GM11168 (cell line): Measurements from ENCODE around the gene NSD2.

Experiments
- in situ Hi-C: fragments of 300-500 bp; cut with MboI; formaldehyde crosslinking; loops from one replicate; pipeline ENCODE4 v1.12.0; 2022; ENCODE audit warnings: low sequenced_read_pairs; ENCODE audit not compliant: unreplicated experiment

The NSD2 gene

GRCh38 chr4:1862961-1863296 is 8.3 kb upstream of the NSD2 start:
- in situ Hi-C loops: no loop called here

DNA sequence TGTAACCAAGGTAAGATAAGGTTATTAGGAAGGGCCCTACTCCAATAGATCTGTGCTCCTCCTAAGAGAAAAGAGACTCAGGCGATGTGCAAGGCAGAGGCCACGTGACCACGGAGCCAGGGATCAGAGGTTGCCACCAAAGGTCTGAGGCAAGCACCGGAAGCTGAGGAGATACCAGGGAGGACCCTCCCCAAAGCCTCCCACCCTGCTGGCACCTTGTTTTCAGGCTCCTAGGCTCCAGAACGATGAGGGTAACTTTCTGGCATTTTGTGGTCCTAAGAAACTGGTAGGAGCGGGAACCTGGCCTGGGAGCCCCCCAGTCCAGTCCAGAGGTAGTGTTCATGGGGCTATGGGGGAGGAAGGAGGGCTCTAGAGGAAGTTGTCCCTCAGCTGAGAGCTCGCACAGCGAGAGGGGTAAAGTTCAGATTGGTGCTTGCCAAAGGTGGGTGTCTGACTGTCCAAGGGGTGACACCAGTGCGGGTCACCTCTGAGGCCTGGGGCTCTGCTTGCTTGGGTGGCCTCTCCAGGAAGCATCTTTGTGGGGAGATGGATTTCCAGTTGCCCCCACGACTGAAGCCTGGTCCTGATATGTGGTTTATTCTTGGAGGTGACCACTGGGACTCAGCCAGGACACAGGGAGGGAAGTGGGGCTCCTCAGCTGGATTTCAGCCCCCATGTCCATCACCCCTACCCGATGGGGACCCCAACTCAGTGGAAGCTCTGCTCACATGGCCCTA is 7.7 kb upstream of the NSD2 start:
- in situ Hi-C loops: no loop called here

GRCh38 chr4:1864076-1865008 is 6.9 kb upstream of the NSD2 start:
- in situ Hi-C loops: no loop called here

DNA sequence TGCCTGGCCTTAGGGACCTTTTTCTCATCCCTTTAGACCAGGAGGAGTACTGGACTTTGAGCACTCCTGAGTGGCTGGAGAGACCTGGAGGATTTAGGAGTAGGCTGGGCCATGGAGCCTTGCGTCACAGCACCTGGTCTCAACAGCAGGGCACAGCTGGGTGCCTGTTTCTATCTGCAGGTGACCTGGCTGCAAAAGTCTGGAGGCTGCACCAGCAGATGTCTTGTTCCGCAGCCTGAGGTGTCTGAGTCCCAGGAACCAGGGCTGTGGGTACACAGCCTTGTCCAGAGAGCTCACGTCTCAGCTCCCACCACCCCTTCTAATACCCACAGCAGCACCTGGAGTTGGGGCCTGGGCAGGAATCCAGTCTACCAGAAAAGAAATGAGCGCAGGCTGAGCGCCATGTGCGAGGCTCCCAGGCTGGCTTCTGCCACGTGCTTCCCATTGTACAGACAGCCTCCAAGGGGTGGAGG is 5.0 kb upstream of the NSD2 start:
- in situ Hi-C loops: no loop called here

GRCh38 chr4:1868293-1868692 is 2.9 kb upstream of the NSD2 start:
- in situ Hi-C loops: no loop called here

GRCh38 chr4:1868912-1869311 is 2.3 kb upstream of the NSD2 start:
- in situ Hi-C loops: no loop called here

DNA sequence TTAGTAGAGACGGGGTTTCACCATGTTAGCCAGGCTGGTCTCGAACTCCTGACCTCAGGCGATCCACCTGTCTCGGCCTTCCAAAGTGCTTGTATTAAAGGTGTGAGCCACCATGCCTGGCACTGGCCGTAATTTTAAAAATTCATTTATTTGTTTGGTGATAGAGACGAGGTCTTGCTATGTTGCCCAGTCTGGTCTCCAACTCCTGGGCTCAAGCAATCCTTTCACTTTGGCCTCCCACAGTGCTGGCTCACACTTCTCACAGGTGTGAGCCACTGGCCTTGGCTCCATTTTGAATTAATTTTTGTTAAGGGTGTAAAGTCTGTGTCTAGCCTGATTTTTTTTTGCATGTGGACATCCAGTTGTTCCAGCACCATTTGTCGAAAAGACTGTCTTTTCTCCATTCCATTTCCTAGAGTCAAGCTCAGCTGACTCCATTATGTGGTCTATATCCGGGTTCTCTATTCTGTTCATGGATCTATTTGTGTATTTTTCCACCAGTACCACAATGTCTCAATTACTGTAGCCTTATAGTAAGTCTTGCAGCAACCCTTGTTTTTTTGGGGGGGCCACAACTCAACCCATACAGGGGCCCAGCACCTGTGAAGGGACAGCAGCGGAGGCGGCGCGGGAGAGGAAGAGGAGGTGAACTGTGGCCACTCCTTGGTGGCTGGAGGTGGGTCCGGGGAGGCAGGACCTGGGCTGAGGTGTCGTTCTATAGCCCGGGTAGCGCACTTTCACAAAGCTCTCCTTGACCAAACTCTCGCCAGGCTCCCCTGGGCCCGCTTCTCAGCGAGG is 1.5 kb upstream of the NSD2 start:
- in situ Hi-C loops: no loop called here

GRCh38 chr4:1870328-1870577 is 940 bp upstream of the NSD2 start:
- in situ Hi-C loops: no loop called here

DNA sequence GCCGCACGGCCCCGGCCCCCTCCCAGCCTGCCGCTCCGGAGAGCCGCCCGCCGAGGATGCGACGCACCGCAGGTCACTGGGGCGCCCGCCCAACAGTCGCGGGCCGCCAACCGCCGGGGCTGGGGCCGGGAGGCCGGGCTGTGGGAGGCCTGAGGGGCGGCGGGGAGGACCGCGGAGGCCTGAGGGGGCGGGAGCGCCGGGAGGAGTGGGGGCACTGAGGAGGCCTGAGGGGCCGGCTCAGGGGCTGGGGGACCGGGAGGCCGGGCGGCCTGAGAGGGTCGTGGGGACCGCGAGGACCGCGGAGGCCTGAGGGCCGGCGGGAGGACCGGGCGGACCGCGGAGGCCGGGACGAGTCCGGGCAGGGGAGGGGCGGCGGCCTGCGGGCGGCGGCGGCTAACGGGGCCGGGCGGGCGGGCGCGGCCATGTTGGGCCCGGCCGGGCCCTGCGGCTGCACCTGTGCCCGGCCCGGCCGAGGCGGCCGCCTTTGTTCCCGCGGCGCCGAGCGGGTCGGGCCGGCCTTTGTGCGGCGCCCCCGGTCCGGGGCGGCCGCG is 353 bp downstream of the NSD2 start:
- in situ Hi-C loops: no loop called here

GRCh38 chr4:1872870-1873269 is 1.7 kb downstream of the NSD2 start:
- in situ Hi-C loops: no loop called here

GRCh38 chr4:1873291-1873690 is 2.1 kb downstream of the NSD2 start:
- in situ Hi-C loops: no loop called here

DNA sequence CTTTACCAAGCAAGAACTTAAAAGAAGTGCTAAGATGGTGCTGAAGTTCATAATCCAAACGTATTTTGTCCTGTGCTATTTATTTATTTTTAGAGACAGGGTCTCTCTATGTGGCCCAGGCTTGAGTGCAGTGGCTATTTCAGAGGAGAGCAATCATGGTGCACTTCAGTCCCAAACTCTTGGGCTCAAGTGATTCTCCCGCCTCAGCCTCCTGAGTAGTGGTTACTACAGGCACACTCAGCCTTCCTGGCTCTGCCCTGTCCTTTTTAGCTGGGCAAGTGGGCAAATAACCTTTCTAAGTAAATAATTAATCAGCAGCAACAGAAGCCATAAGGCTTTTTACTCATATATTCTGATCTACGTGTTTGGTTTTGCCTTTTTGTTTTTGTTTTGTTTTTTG is 2.6 kb downstream of the NSD2 start:
- in situ Hi-C loops: no loop called here

DNA sequence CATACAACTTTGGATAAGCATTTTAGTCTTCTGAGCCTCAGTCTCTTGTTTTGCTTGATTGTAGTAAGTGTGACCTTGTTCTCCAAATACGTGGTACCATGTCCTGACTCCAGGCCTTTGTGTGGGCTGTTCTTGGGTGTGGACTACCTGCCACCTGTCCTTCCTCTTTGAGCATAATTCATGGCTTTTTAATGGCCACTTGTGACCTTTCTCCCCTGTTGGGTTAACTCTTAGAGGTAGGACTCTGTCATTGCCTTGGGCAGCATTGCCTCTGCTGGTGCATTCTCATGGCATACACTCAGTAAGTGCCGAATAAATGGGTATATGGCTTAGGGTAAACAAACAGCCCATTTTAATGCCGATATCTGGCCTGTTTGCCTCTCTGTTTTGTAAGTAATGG is 3.0 kb downstream of the NSD2 start:
- in situ Hi-C loops: no loop called here

GRCh38 chr4:1879485-1879884 is 8.3 kb downstream of the NSD2 start:
- in situ Hi-C loops: no loop called here

DNA sequence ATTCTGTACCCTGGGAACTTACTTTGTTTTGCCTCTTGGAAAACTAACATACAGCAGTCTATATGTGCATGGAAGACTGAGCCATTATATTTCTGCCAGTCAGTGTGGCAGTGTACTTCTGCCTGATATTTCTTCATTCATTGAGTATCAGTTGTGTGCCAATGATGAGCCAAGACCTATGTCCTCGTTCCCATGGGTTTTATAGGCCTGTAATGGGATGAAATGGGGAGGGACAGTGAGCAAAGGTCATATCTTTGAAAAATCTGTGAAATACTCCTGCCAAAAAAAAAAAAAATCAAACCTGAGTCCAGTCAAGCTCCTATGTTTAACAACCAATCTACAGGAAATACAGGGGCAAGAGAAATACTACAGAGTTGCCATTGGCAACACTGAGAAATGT is 9.1 kb downstream of the NSD2 start:
- in situ Hi-C loops: no loop called here

DNA sequence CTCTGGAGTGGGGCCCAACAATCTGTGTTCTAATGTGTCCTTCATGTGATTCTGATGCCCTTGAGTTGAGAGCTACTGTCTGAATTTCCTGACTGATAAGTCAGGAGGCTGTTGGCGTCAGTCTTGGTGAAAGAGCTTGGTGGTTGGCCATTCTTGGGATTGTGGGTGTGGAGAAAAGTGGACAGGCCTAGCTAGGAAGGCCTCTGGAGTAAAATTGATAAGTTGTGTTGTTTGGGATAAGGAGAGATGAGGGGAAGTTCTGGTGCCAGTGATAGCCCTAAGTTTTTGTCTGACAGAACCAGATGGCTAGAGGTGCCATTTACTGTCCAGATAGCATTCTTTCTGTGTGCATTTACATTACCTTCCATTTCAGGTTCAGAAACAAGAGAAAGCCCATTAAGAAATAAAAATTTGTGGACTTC is 11.7 kb downstream of the NSD2 start:
- in situ Hi-C loops: no loop called here

DNA sequence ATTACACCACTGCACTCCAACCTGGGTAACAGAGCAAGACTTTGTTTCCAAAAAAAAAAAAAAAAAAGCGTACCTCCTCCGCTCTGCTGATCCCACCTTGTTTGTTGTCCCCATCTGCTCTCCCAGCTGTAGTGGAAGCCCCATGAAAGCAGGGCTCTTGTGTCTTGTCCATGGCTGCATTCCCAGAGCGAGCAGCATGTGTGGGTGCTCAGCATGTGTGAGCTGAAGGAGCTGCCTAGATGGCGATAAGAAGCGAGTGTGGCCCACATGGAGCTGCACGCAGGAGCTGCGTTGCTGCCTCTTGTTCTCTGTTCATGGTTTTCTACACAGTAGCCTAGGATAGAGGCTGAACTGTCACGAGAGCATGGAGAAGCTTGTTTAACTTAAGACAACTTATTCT is 12.4 kb downstream of the NSD2 start:
- in situ Hi-C loops: no loop called here

GRCh38 chr4:1885414-1885813 is 14.2 kb downstream of the NSD2 start:
- in situ Hi-C loops: no loop called here

- in situ Hi-C loops: no loop called here
Measured at GRCh38 chr4:1887052-1887451, 15.9 kb downstream of the NSD2 start.

DNA sequence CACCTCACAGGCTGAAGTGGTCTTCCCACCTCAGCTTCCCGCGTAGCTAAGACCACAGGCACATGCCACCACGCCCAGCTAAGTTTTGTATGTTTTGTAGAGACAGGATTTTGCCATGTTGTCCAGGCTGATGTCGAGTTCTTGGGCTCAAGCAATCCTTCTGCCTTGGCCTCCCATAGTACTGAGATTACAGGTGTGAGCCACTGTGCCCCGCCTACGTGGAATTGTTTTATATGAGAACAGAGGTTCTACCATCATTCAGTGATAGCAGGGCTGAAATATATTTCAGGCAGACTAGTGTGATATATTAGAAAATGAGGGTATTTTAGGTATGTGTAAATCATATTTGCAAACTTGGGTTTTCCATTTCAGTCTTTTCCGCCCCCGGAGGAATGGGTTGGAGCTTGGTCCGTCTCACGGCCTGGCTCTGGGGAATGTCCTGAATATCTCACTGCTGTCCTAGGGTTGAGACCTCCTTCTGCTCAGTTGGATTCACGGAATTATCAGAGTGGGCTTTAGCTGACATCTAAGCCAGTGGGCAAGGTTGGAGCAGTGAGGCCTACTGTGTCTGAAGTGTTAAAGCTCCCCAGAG is 19.9 kb downstream of the NSD2 start:
- in situ Hi-C loops: no loop called here
